Measurements from ENCODE around the gene UBA1.
A peak's percentile ranks its signal among the peaks of the same experiment; 100 is the strongest.

UBA1 gene

GRCh38 chrX:47189906-47190305 lies 3.7 kb upstream of the UBA1 start:
- Histone ChIP-seq H4K20me1 (ENCODE audit: insufficient read depth, low read length) (no peaks in the 10 kb centered on the region; the same call in 1 of the 2 replicates), H3K27ac (ENCODE audit: low read length) (no peak overlapping the region), H3K9me3 (ENCODE audit: insufficient read depth, low read length, severe bottlenecking) (no peaks in the 10 kb centered on the region), H3K9ac (ENCODE audit: low read depth, low read length) (no peak overlapping the region), H3K36me3 (ENCODE audit: insufficient read depth, low read length) (peaks cover 19% of the 10 kb centered on the region), H3K27me3 (ENCODE audit: insufficient read depth, low read length, poor library complexity) (no peaks in the 10 kb centered on the region), H2AFZ (ENCODE audit: low read depth, low read length) (peak overlapping the region; percentile 61; the same call in 1 of the 2 replicates), H3K4me1 (ENCODE audit: insufficient read depth, low read length) (peaks cover 38% of the 10 kb centered on the region), H3K4me2 (ENCODE audit: insufficient read depth, low read length) (peak overlapping the region; percentile 89), H3K4me3 (ENCODE audit: low read depth in 1 of 2, low read length in 2 of 2) (no peak overlapping the region), H3K79me2 (ENCODE audit: insufficient read depth, low read length) (peaks cover 30% of the 10 kb centered on the region)
- ATAC-seq (ENCODE audit: insufficient read depth, low read depth) (no peak), DNase-seq (no peak)
- TF ChIP-seq CTCF (IDR thresholded peaks at IDR 0.05; ENCODE audit: borderline replicate concordance, extremely low read depth, low read length, poor library complexity, severe bottlenecking) (no peak), EZH2 (IDR thresholded peaks at IDR 0.05; ENCODE audit: borderline replicate concordance, low read depth, low read length, severe bottlenecking) (no peak)

GRCh38 chrX:47190445-47191269 lies 3.0 kb upstream of the UBA1 start:
- peaks cover 14% of the 10 kb centered on the region for H3K36me3 ChIP-seq (ENCODE audit: insufficient read depth, low read length)
- H3K9me3 ChIP-seq (ENCODE audit: insufficient read depth, low read length, severe bottlenecking) = no peaks in the 10 kb centered on the region
- H3K79me2 ChIP-seq (ENCODE audit: insufficient read depth, low read length) = peaks cover 37% of the 10 kb centered on the region
- peaks cover 46% of the 10 kb centered on the region for H3K4me1 ChIP-seq (ENCODE audit: insufficient read depth, low read length)
- H2AFZ ChIP-seq (ENCODE audit: low read depth, low read length) = peak overlapping the region; percentile 75
- peak; percentile 92 for DNase-seq
- H3K4me2 ChIP-seq (ENCODE audit: insufficient read depth, low read length) = peak overlapping the region; percentile 89
- TF ChIP-seq EZH2 (IDR thresholded peaks at IDR 0.05; ENCODE audit: borderline replicate concordance, low read depth, low read length, severe bottlenecking) = no peak
- TF ChIP-seq CTCF (IDR thresholded peaks at IDR 0.05; ENCODE audit: borderline replicate concordance, extremely low read depth, low read length, poor library complexity, severe bottlenecking) = no peak
- H3K27me3 ChIP-seq (ENCODE audit: insufficient read depth, low read length, poor library complexity) = no peaks in the 10 kb centered on the region
- peak overlapping the region; percentile 80 to 85 for H3K4me3 ChIP-seq (ENCODE audit: low read depth in 1 of 2, low read length in 2 of 2)
- H3K9ac ChIP-seq (ENCODE audit: low read depth, low read length) = peak overlapping the region; percentile 74
- H4K20me1 ChIP-seq (ENCODE audit: insufficient read depth, low read length) = peaks cover 2% of the 10 kb centered on the region; the same call in 1 of the 2 replicates
- ATAC-seq (ENCODE audit: insufficient read depth, low read depth) = peak; percentile 80
- H3K27ac ChIP-seq (ENCODE audit: low read length) = peak overlapping the region; percentile 79

- H3K79me2 ChIP-seq (ENCODE audit: insufficient read depth, low read length) = peaks cover 44% of the 10 kb centered on the region
- peaks cover 14% of the 10 kb centered on the region for H3K36me3 ChIP-seq (ENCODE audit: insufficient read depth, low read length)
- H4K20me1 ChIP-seq (ENCODE audit: insufficient read depth, low read length) = peaks cover 9% of the 10 kb centered on the region; the same call in 1 of the 2 replicates
- H3K27me3 ChIP-seq (ENCODE audit: insufficient read depth, low read length, poor library complexity) = no peaks in the 10 kb centered on the region
- H3K4me2 ChIP-seq (ENCODE audit: insufficient read depth, low read length) = peak overlapping the region; percentile 89
- DNase-seq (peak; percentile 54), ATAC-seq (ENCODE audit: insufficient read depth, low read depth) (no peak)
- H3K4me1 ChIP-seq (ENCODE audit: insufficient read depth, low read length) = peaks cover 52% of the 10 kb centered on the region
- H3K4me3 ChIP-seq (ENCODE audit: low read depth in 1 of 2, low read length in 2 of 2) = peak overlapping the region; percentile 80 to 85
- H2AFZ ChIP-seq (ENCODE audit: low read depth, low read length) = peak overlapping the region; percentile 75
- TF ChIP-seq EZH2 (IDR thresholded peaks at IDR 0.05; ENCODE audit: borderline replicate concordance, low read depth, low read length, severe bottlenecking) (no peak), CTCF (IDR thresholded peaks at IDR 0.05; ENCODE audit: borderline replicate concordance, extremely low read depth, low read length, poor library complexity, severe bottlenecking) (no peak)
- no peaks in the 10 kb centered on the region for H3K9me3 ChIP-seq (ENCODE audit: insufficient read depth, low read length, severe bottlenecking)
- H3K9ac ChIP-seq (ENCODE audit: low read depth, low read length) = peak overlapping the region; percentile 74
- H3K27ac ChIP-seq (ENCODE audit: low read length) = peak overlapping the region; percentile 79
Observed at GRCh38 chrX:47191331-47191730, 2.3 kb upstream of the UBA1 start.

Measured in DND-41 (cell line).